ENCODE results near the gene SGO1. TPM values are rescaled to one million over a fixed set of nuclear protein-coding genes. Genes with fewer than 3 reads are reported as not detected.

Gene SGO1
- total RNA-seq, 2 experiments from 2014 or later = 25.6 to 26.5 TPM

GRCh38 chr3:20146301-20146700, 39.7 kb downstream of the SGO1 start:
- no peak for ATAC-seq
- POLR2A ChIA-PET = interaction anchor here (0.7 kb wide), 1 partner anchor 35 kb away, joined by 3 read pairs; no protein-coding TSS in a partner anchor
- H3K4me1 Mint-ChIP-seq (ENCODE audit: low read depth) = no peaks in the 10 kb centered on the region
- TF ChIP-seq CTCF (IDR thresholded peaks at IDR 0.05) = no peak
- CTCF ChIA-PET = interaction anchor here (1.3 kb wide), 1 partner anchor 15 kb away, joined by 4 read pairs; no protein-coding TSS in a partner anchor
- no peaks in the 10 kb centered on the region for H3K27me3 Mint-ChIP-seq
- H3K9me3 Mint-ChIP-seq = no peaks in the 10 kb centered on the region
- peaks cover 40% of the 10 kb centered on the region for H3K36me3 Mint-ChIP-seq (ENCODE audit: low read depth)
- H3K27ac Mint-ChIP-seq = no peak overlapping the region
- no peak for DNase-seq
- H3K4me3 Mint-ChIP-seq = no peak overlapping the region
- intact Hi-C loops (cut with micrococcal nuclease) = no loop called here

GRCh38 chr3:20145874-20146273, 40.1 kb downstream of the SGO1 start:
- TF ChIP-seq CTCF (IDR thresholded peaks at IDR 0.05) = no peak
- CTCF ChIA-PET = interaction anchor here (0.9 kb wide), 1 partner anchor 13 kb away, joined by 3 read pairs; no protein-coding TSS in a partner anchor
- no peak for ATAC-seq
- H3K4me3 Mint-ChIP-seq = no peak overlapping the region
- DNase-seq = no peak
- H3K27me3 Mint-ChIP-seq = no peaks in the 10 kb centered on the region
- H3K9me3 Mint-ChIP-seq = no peaks in the 10 kb centered on the region
- no peak overlapping the region for H3K27ac Mint-ChIP-seq
- H3K36me3 Mint-ChIP-seq (ENCODE audit: low read depth) = peaks cover 42% of the 10 kb centered on the region
- POLR2A ChIA-PET = no interaction called here
- intact Hi-C loops (cut with micrococcal nuclease) = no loop called here
- H3K4me1 Mint-ChIP-seq (ENCODE audit: low read depth) = no peaks in the 10 kb centered on the region

GRCh38 chr3:20143519-20143918, 42.5 kb downstream of the SGO1 start:
- POLR2A ChIA-PET = no interaction called here
- Mint-ChIP-seq H3K4me3 (no peak overlapping the region), H3K4me1 (ENCODE audit: low read depth) (no peaks in the 10 kb centered on the region), H3K9me3 (no peaks in the 10 kb centered on the region), H3K36me3 (ENCODE audit: low read depth) (peaks cover 34% of the 10 kb centered on the region), H3K27me3 (no peaks in the 10 kb centered on the region), H3K27ac (no peak overlapping the region)
- DNase-seq = no peak
- ATAC-seq = no peak
- intact Hi-C loops (cut with micrococcal nuclease) = no loop called here
- CTCF ChIA-PET = no interaction called here
- no peak for TF ChIP-seq CTCF (IDR thresholded peaks at IDR 0.05)

- no peaks in the 10 kb centered on the region for H3K4me1 Mint-ChIP-seq (ENCODE audit: low read depth)
- intact Hi-C loops (cut with micrococcal nuclease) = no loop called here
- no peak overlapping the region for H3K27ac Mint-ChIP-seq
- no peaks in the 10 kb centered on the region for H3K27me3 Mint-ChIP-seq
- POLR2A ChIA-PET = interaction anchor here (0.5 kb wide), 1 partner anchor 190 kb away, joined by 3 read pairs; no protein-coding TSS in a partner anchor
- H3K9me3 Mint-ChIP-seq = no peaks in the 10 kb centered on the region
- TF ChIP-seq CTCF (IDR thresholded peaks at IDR 0.05) = no peak
- no peak for DNase-seq
- ATAC-seq = no peak
- peaks cover 30% of the 10 kb centered on the region for H3K36me3 Mint-ChIP-seq (ENCODE audit: low read depth)
- CTCF ChIA-PET = no interaction called here
- no peak overlapping the region for H3K4me3 Mint-ChIP-seq
Observed at GRCh38 chr3:20142517-20142916, 43.5 kb downstream of the SGO1 start.

- no peak for ATAC-seq
- peaks cover 30% of the 10 kb centered on the region for H3K36me3 Mint-ChIP-seq (ENCODE audit: low read depth)
- no peaks in the 10 kb centered on the region for H3K27me3 Mint-ChIP-seq
- H3K4me3 Mint-ChIP-seq = no peak overlapping the region
- DNase-seq = no peak
- no peak for TF ChIP-seq CTCF (IDR thresholded peaks at IDR 0.05)
- CTCF ChIA-PET = no interaction called here
- H3K27ac Mint-ChIP-seq = no peak overlapping the region
- POLR2A ChIA-PET = no interaction called here
- no peaks in the 10 kb centered on the region for H3K4me1 Mint-ChIP-seq (ENCODE audit: low read depth)
- no peaks in the 10 kb centered on the region for H3K9me3 Mint-ChIP-seq
- intact Hi-C loops (cut with micrococcal nuclease) = no loop called here
Observed at GRCh38 chr3:20141851-20142250, 44.2 kb downstream of the SGO1 start.

All from activated CD8-positive, alpha-beta T cell treated with anti-CD3 and anti-CD28 coated beads for 36 hours (primary cell).